ENCODE measurements around the gene PPTC7.

- TF ChIP-seq POLR2A (IDR thresholded peaks at IDR 0.05; ENCODE audit: low read depth, low read length) = no peak
- TF ChIP-seq, protein P1, sequence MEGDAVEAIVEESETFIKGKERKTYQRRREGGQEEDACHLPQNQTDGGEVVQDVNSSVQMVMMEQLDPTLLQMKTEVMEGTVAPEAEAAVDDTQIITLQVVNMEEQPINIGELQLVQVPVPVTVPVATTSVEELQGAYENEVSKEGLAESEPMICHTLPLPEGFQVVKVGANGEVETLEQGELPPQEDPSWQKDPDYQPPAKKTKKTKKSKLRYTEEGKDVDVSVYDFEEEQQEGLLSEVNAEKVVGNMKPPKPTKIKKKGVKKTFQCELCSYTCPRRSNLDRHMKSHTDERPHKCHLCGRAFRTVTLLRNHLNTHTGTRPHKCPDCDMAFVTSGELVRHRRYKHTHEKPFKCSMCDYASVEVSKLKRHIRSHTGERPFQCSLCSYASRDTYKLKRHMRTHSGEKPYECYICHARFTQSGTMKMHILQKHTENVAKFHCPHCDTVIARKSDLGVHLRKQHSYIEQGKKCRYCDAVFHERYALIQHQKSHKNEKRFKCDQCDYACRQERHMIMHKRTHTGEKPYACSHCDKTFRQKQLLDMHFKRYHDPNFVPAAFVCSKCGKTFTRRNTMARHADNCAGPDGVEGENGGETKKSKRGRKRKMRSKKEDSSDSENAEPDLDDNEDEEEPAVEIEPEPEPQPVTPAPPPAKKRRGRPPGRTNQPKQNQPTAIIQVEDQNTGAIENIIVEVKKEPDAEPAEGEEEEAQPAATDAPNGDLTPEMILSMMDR (conservative IDR thresholded peaks at IDR 0.05; ENCODE audit: low read depth, low read length) = no peak
- no peak for TF ChIP-seq RAD21 (IDR thresholded peaks at IDR 0.05; ENCODE audit: low read length)
- TF ChIP-seq RFX5 (IDR thresholded peaks at IDR 0.05; ENCODE audit: low read depth, low read length) = no peak
- TF ChIP-seq BHLHE40 (IDR thresholded peaks at IDR 0.05; ENCODE audit: low read depth, low read length) = no peak
- TF ChIP-seq, protein P2, sequence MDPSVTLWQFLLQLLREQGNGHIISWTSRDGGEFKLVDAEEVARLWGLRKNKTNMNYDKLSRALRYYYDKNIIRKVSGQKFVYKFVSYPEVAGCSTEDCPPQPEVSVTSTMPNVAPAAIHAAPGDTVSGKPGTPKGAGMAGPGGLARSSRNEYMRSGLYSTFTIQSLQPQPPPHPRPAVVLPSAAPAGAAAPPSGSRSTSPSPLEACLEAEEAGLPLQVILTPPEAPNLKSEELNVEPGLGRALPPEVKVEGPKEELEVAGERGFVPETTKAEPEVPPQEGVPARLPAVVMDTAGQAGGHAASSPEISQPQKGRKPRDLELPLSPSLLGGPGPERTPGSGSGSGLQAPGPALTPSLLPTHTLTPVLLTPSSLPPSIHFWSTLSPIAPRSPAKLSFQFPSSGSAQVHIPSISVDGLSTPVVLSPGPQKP (IDR thresholded peaks at IDR 0.05; ENCODE audit: borderline replicate concordance, low read depth, low read length) = no peak
- TF ChIP-seq RCOR1 (IDR thresholded peaks at IDR 0.05; ENCODE audit: insufficient replicate concordance, low read length) = no peak
- no peak for TF ChIP-seq FOS (IDR thresholded peaks at IDR 0.05; ENCODE audit: low read depth, low read length)
- no peak; the same call in 1 of the 2 replicates for TF ChIP-seq USF2 (IDR thresholded peaks at IDR 0.05; ENCODE audit: low read depth, low read length)
- no peak for TF ChIP-seq SMC3 (IDR thresholded peaks at IDR 0.05; ENCODE audit: low read depth, low read length)
- no peak for TF ChIP-seq CEBPB (IDR thresholded peaks at IDR 0.05; ENCODE audit: low read depth, low read length)
- no peak for TF ChIP-seq MXI1 (IDR thresholded peaks at IDR 0.05; ENCODE audit: borderline replicate concordance, low read depth, low read length)
Observed at GRCh38 chr12:110590059-110590458, 6.9 kb upstream of the PPTC7 start.
